Measurements from ENCODE around the gene ARFGEF2. TPM values are rescaled to one million over a fixed set of nuclear protein-coding genes. Genes with fewer than 3 reads are reported as not detected.

Gene ARFGEF2
- total RNA-seq, 1 experiment from 2014 or later = 37.9 TPM

- Histone ChIP-seq H3K4me2 (ENCODE audit: low read depth, low read length, poor library complexity, severe bottlenecking) (no peak overlapping the region), H3K9ac (ENCODE audit: low read length) (no peak overlapping the region), H4K20me1 (ENCODE audit: insufficient read depth, low read depth, low read length) (no peaks in the 10 kb centered on the region)
These were observed 2.1 kb upstream of the ARFGEF2 start for GRCh38 chr20:48919336-48919881.

GRCh38 chr20:48919882-48920526, 1.5 kb upstream of the ARFGEF2 start:
- no peak for DNase-seq
- Histone ChIP-seq H3K4me3 (ENCODE audit: low read length) (no peak overlapping the region), H3K4me2 (ENCODE audit: low read depth, low read length, poor library complexity, severe bottlenecking) (no peak overlapping the region)

More at GRCh38 chr20:48919336-48919881, 2.1 kb upstream of the ARFGEF2 start:
- Histone ChIP-seq H2AFZ (ENCODE audit: low read length) (no peak overlapping the region), H3K36me3 (ENCODE audit: insufficient read depth, low read length) (no peaks in the 10 kb centered on the region), H3K9me2 (replicated peaks; ENCODE audit: insufficient read depth, low read length) (no peaks in the 10 kb centered on the region), H3K4me1 (ENCODE audit: low read length) (peaks cover 30% of the 10 kb centered on the region), H3K9me3 (ENCODE audit: low read length) (no peaks in the 10 kb centered on the region), H3K27ac (ENCODE audit: low read length) (no peak overlapping the region), H3K4me3 (ENCODE audit: low read length) (no peak overlapping the region), H3K79me2 (ENCODE audit: low read length) (peaks cover 25% of the 10 kb centered on the region), H3K27me3 (ENCODE audit: low read length) (no peaks in the 10 kb centered on the region)
- no peak for DNase-seq

GRCh38 chr20:48920527-48921167, 864 bp upstream of the ARFGEF2 start:
- Histone ChIP-seq H3K9me2 (replicated peaks; ENCODE audit: insufficient read depth, low read length) (no peaks in the 10 kb centered on the region), H3K9ac (ENCODE audit: low read length) (peak overlapping the region; percentile 78), H4K20me1 (ENCODE audit: insufficient read depth, low read depth, low read length) (no peaks in the 10 kb centered on the region), H3K79me2 (ENCODE audit: low read length) (peaks cover 38% of the 10 kb centered on the region), H3K4me2 (ENCODE audit: low read depth, low read length, poor library complexity, severe bottlenecking) (peak overlapping the region; percentile 92), H3K4me1 (ENCODE audit: low read length) (peaks cover 40% of the 10 kb centered on the region), H3K4me3 (ENCODE audit: low read length) (peak overlapping the region; percentile 76), H3K27me3 (ENCODE audit: low read length) (no peaks in the 10 kb centered on the region), H3K9me3 (ENCODE audit: low read length) (no peaks in the 10 kb centered on the region), H2AFZ (ENCODE audit: low read length) (0 out of 2 replicates have a peak overlapping the region, but pooled peaks have one; percentile 97), H3K36me3 (ENCODE audit: insufficient read depth, low read length) (no peaks in the 10 kb centered on the region), H3K27ac (ENCODE audit: low read length) (no peak overlapping the region)
- no peak for DNase-seq

More at GRCh38 chr20:48919882-48920526, 1.5 kb upstream of the ARFGEF2 start:
- Histone ChIP-seq H3K79me2 (ENCODE audit: low read length) (peaks cover 31% of the 10 kb centered on the region), H3K27ac (ENCODE audit: low read length) (no peak overlapping the region), H3K9ac (ENCODE audit: low read length) (no peak overlapping the region), H3K27me3 (ENCODE audit: low read length) (no peaks in the 10 kb centered on the region), H2AFZ (ENCODE audit: low read length) (no peak overlapping the region), H4K20me1 (ENCODE audit: insufficient read depth, low read depth, low read length) (no peaks in the 10 kb centered on the region), H3K4me1 (ENCODE audit: low read length) (peaks cover 36% of the 10 kb centered on the region), H3K36me3 (ENCODE audit: insufficient read depth, low read length) (no peaks in the 10 kb centered on the region), H3K9me3 (ENCODE audit: low read length) (no peaks in the 10 kb centered on the region), H3K9me2 (replicated peaks; ENCODE audit: insufficient read depth, low read length) (no peaks in the 10 kb centered on the region)

GRCh38 chr20:48921883-48922820, 641 bp downstream of the ARFGEF2 start:
- peak overlapping the region; percentile 76 for H3K4me3 ChIP-seq (ENCODE audit: low read length)
- no peaks in the 10 kb centered on the region for H3K9me2 ChIP-seq (replicated peaks; ENCODE audit: insufficient read depth, low read length)
- DNase-seq = peak; percentile 60
- no peaks in the 10 kb centered on the region for H3K36me3 ChIP-seq (ENCODE audit: insufficient read depth, low read length)
- H3K27ac ChIP-seq (ENCODE audit: low read length) = peak overlapping the region; percentile 83
- H3K4me1 ChIP-seq (ENCODE audit: low read length) = peaks cover 45% of the 10 kb centered on the region
- H3K79me2 ChIP-seq (ENCODE audit: low read length) = peaks cover 53% of the 10 kb centered on the region
- peak overlapping the region; percentile 92 for H3K4me2 ChIP-seq (ENCODE audit: low read depth, low read length, poor library complexity, severe bottlenecking)
- H2AFZ ChIP-seq (ENCODE audit: low read length) = no peak overlapping the region
- H4K20me1 ChIP-seq (ENCODE audit: insufficient read depth, low read depth, low read length) = no peaks in the 10 kb centered on the region
- H3K27me3 ChIP-seq (ENCODE audit: low read length) = no peaks in the 10 kb centered on the region
- H3K9me3 ChIP-seq (ENCODE audit: low read length) = no peaks in the 10 kb centered on the region
- H3K9ac ChIP-seq (ENCODE audit: low read length) = peak overlapping the region; percentile 78

- H3K4me1 ChIP-seq (ENCODE audit: low read length) = peaks cover 45% of the 10 kb centered on the region
- peak overlapping the region; percentile 78 for H3K9ac ChIP-seq (ENCODE audit: low read length)
- H3K4me3 ChIP-seq (ENCODE audit: low read length) = peak overlapping the region; percentile 76
- DNase-seq = no peak
- H2AFZ ChIP-seq (ENCODE audit: low read length) = no peak overlapping the region
- peak overlapping the region; percentile 83 for H3K27ac ChIP-seq (ENCODE audit: low read length)
- H4K20me1 ChIP-seq (ENCODE audit: insufficient read depth, low read depth, low read length) = no peaks in the 10 kb centered on the region
- H3K27me3 ChIP-seq (ENCODE audit: low read length) = no peaks in the 10 kb centered on the region
- peaks cover 61% of the 10 kb centered on the region for H3K79me2 ChIP-seq (ENCODE audit: low read length)
- H3K4me2 ChIP-seq (ENCODE audit: low read depth, low read length, poor library complexity, severe bottlenecking) = peak overlapping the region; percentile 92
- no peaks in the 10 kb centered on the region for H3K9me2 ChIP-seq (replicated peaks; ENCODE audit: insufficient read depth, low read length)
- H3K9me3 ChIP-seq (ENCODE audit: low read length) = no peaks in the 10 kb centered on the region
- H3K36me3 ChIP-seq (ENCODE audit: insufficient read depth, low read length) = no peaks in the 10 kb centered on the region
These were observed 1.7 kb downstream of the ARFGEF2 start for GRCh38 chr20:48923149-48923718.

GRCh38 chr20:48924756-48925109, 3.2 kb downstream of the ARFGEF2 start:
- H3K79me2 ChIP-seq (ENCODE audit: low read length) = peaks cover 74% of the 10 kb centered on the region
- peak overlapping the region; percentile 92 for H3K4me2 ChIP-seq (ENCODE audit: low read depth, low read length, poor library complexity, severe bottlenecking)
- peak overlapping the region; percentile 83 for H3K27ac ChIP-seq (ENCODE audit: low read length)
- H3K4me3 ChIP-seq (ENCODE audit: low read length) = peak overlapping the region; percentile 76
- no peaks in the 10 kb centered on the region for H3K9me2 ChIP-seq (replicated peaks; ENCODE audit: insufficient read depth, low read length)
- no peak for DNase-seq
- no peak overlapping the region for H2AFZ ChIP-seq (ENCODE audit: low read length)
- H3K4me1 ChIP-seq (ENCODE audit: low read length) = peaks cover 45% of the 10 kb centered on the region
- no peaks in the 10 kb centered on the region for H3K9me3 ChIP-seq (ENCODE audit: low read length)
- H3K36me3 ChIP-seq (ENCODE audit: insufficient read depth, low read length) = no peaks in the 10 kb centered on the region
- peak overlapping the region; percentile 78 for H3K9ac ChIP-seq (ENCODE audit: low read length)
- H4K20me1 ChIP-seq (ENCODE audit: insufficient read depth, low read depth, low read length) = no peaks in the 10 kb centered on the region
- H3K27me3 ChIP-seq (ENCODE audit: low read length) = no peaks in the 10 kb centered on the region

GRCh38 chr20:48926267-48926666, 4.8 kb downstream of the ARFGEF2 start:
- Histone ChIP-seq H3K79me2 (ENCODE audit: low read length) (peaks cover 89% of the 10 kb centered on the region), H2AFZ (ENCODE audit: low read length) (no peak overlapping the region), H4K20me1 (ENCODE audit: insufficient read depth, low read depth, low read length) (peaks cover under 1% of the 10 kb centered on the region; the same call in 1 of the 2 replicates), H3K27me3 (ENCODE audit: low read length) (no peaks in the 10 kb centered on the region), H3K9ac (ENCODE audit: low read length) (no peak overlapping the region), H3K4me1 (ENCODE audit: low read length) (peaks cover 38% of the 10 kb centered on the region), H3K4me2 (ENCODE audit: low read depth, low read length, poor library complexity, severe bottlenecking) (no peak overlapping the region), H3K9me2 (replicated peaks; ENCODE audit: insufficient read depth, low read length) (no peaks in the 10 kb centered on the region), H3K36me3 (ENCODE audit: insufficient read depth, low read length) (no peaks in the 10 kb centered on the region), H3K27ac (ENCODE audit: low read length) (no peak overlapping the region), H3K4me3 (ENCODE audit: low read length) (no peak overlapping the region), H3K9me3 (ENCODE audit: low read length) (no peaks in the 10 kb centered on the region)
- DNase-seq = no peak
